SK-N-SH treated with all-trans-retinoic acid at 6 μM for 48 hours (cell line): ENCODE results near the gene MTCL1.

ENCODE experiments used
- ATAC-seq: fragments of 200-7000 bp; cut with Tn5 transposase; 3 replicates; pipeline ENCODE4 v1.9.1; 2020; ENCODE audit warnings: mild to moderate bottlenecking, moderate library complexity
- ARNTL ChIP-seq: fragments of 450-650 bp; formaldehyde crosslinking; IDR thresholded peaks from 2 replicates; pipeline ENCODE4 v1.5.0; 2020; ENCODE audit warnings: low read depth, mild to moderate bottlenecking, moderate library complexity, borderline replicate concordance
- BACH2 ChIP-seq: fragments of 250-450 bp; sonication (Bioruptor Pico); IDR thresholded peaks from 2 replicates; pipeline ENCODE4 v1.9.0; 2021; ENCODE audit warnings: mild to moderate bottlenecking, borderline replicate concordance
- CREB5 ChIP-seq: fragments of 250-450 bp; sonication (Bioruptor Pico); IDR thresholded peaks from 2 replicates; pipeline ENCODE4 v1.5.1; 2020; ENCODE audit warnings: low read depth, mild to moderate bottlenecking, moderate library complexity
- CSDC2 ChIP-seq: fragments of 250-450 bp; sonication (Bioruptor Pico); IDR thresholded peaks from 2 replicates; pipeline ENCODE4 v1.5.0; 2020; ENCODE audit warnings: mild to moderate bottlenecking, moderate library complexity
- ESRRG ChIP-seq: fragments of 250-450 bp; sonication (Bioruptor Pico); IDR thresholded peaks from 2 replicates; pipeline ENCODE4 v1.6.1; 2021; ENCODE audit warnings: mild to moderate bottlenecking
- GLIS3 ChIP-seq: fragments of 250-450 bp; sonication (Bioruptor Pico); IDR thresholded peaks from 2 replicates; pipeline ENCODE4 v1.5.0; 2020; ENCODE audit warnings: mild to moderate bottlenecking, moderate library complexity
- OSR1 ChIP-seq: fragments of 250-450 bp; sonication (Bioruptor Pico); IDR thresholded peaks from 2 replicates; pipeline ENCODE4 v1.8.0; 2022; ENCODE audit warnings: moderate library complexity, mild to moderate bottlenecking, inconsistent platforms
- POU6F1 ChIP-seq: fragments of 250-450 bp; sonication (Bioruptor Pico); IDR thresholded peaks from 2 replicates; pipeline ENCODE4 v1.8.0; 2021; ENCODE audit warnings: low read depth, mild to moderate bottlenecking, moderate library complexity, borderline replicate concordance
- SNAI2 ChIP-seq: fragments of 250-450 bp; sonication (Bioruptor Pico); IDR thresholded peaks from 2 replicates; pipeline ENCODE4 v1.5.0; 2020; ENCODE audit warnings: mild to moderate bottlenecking, moderate library complexity
- TCF4 ChIP-seq: fragments of 250-450 bp; sonication (Bioruptor Pico); IDR thresholded peaks from 2 replicates; pipeline ENCODE4 v1.8.0; 2021; ENCODE audit warnings: mild to moderate bottlenecking, moderate library complexity, borderline replicate concordance
- TOX ChIP-seq: fragments of 250-450 bp; sonication (Bioruptor Pico); IDR thresholded peaks from 2 replicates; pipeline ENCODE4 v1.8.0; 2021; ENCODE audit warnings: mild to moderate bottlenecking, moderate library complexity, borderline replicate concordance
- ZFP3 ChIP-seq: fragments of 250-450 bp; sonication (Bioruptor Pico); IDR thresholded peaks from 2 replicates; pipeline ENCODE4 v1.5.0; 2020; ENCODE audit warnings: mild to moderate bottlenecking, moderate library complexity
- ZFP30 ChIP-seq: fragments of 450-650 bp; formaldehyde crosslinking; IDR thresholded peaks from 2 replicates; pipeline ENCODE4 v1.5.0; 2022; ENCODE audit warnings: mild to moderate bottlenecking, moderate library complexity
- ZNF565 ChIP-seq: fragments of 450-650 bp; formaldehyde crosslinking; conservative IDR thresholded peaks from 2 replicates; pipeline ENCODE4 v1.5.0; 2020; ENCODE audit warnings: low read depth, mild to moderate bottlenecking, moderate library complexity
- ZNF8 ChIP-seq: fragments of 450-650 bp; formaldehyde crosslinking; IDR thresholded peaks from 2 replicates; pipeline ENCODE4 v1.5.0; 2020; ENCODE audit warnings: mild to moderate bottlenecking, moderate library complexity
- TF ChIP-seq, protein P1 (sequence below): fragments of 250-450 bp; sonication (Bioruptor Pico); IDR thresholded peaks from 2 replicates; pipeline ENCODE4 v1.5.0; 2020; ENCODE audit warnings: mild to moderate bottlenecking, moderate library complexity
- TF ChIP-seq, protein P2 (sequence below): fragments of 250-450 bp; sonication (Bioruptor Pico); IDR thresholded peaks from 2 replicates; pipeline ENCODE4 v1.8.0; 2020; ENCODE audit warnings: mild to moderate bottlenecking, moderate library complexity, borderline replicate concordance
- TF ChIP-seq, protein P3 (sequence below): fragments of 250-450 bp; sonication (Bioruptor Pico); IDR thresholded peaks from 2 replicates; pipeline ENCODE4 v1.5.1; 2021; ENCODE audit warnings: mild to moderate bottlenecking, moderate library complexity

MTCL1 gene

DNA sequence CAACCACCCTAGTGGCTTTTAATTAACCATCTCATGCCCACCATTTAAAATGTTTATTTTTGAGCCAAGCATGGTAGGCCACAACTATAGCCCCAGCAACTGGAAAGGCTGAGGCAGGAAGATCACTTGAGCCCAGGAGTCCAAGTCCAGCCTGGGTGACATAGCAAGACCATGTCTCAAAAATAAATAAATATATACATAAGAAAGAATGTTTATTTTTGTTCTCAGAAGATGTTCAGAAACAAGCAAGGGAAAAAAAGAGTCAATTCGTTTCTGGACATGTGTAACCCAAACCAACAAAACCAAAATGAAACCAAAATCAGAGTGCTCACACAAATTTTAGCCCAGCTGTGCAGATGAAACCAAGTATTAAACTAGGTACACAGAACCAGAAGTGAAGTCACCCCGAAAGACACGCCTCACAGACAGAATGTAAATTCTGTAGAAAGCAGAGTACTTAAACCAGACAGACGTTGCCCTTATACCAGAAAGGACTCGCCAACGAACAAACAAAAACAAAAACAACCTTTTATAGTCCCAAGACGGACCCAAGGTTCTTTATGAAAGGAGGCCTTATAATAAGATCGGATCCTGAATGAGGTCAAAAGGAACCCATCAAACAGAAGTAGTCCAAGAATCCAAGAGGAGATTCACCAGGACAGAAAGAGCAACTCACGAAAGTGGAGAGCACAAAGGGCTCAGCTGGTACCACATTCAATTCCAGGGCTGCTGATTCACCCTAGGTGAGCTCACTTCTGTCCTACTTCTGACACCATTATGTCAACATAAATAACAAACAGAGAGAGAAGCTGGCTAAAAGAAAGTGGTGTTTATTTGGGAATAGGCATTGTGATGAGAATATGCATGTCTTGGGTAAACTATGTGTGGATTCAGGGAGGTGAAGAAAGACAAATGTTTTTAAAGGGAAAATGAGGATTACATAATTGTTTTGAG is 31.8 kb upstream of the MTCL1 start:
- TF ChIP-seq ZFP30 (CRISPR knock-in tag), result no peak
- no peak for TF ChIP-seq ZNF8 (CRISPR knock-in tag)
- no peak for TF ChIP-seq ESRRG (CRISPR knock-in tag)
- no peak for TF ChIP-seq SNAI2 (CRISPR knock-in tag)
- TF ChIP-seq TOX (CRISPR knock-in tag), result no peak
- TF ChIP-seq, protein P1, sequence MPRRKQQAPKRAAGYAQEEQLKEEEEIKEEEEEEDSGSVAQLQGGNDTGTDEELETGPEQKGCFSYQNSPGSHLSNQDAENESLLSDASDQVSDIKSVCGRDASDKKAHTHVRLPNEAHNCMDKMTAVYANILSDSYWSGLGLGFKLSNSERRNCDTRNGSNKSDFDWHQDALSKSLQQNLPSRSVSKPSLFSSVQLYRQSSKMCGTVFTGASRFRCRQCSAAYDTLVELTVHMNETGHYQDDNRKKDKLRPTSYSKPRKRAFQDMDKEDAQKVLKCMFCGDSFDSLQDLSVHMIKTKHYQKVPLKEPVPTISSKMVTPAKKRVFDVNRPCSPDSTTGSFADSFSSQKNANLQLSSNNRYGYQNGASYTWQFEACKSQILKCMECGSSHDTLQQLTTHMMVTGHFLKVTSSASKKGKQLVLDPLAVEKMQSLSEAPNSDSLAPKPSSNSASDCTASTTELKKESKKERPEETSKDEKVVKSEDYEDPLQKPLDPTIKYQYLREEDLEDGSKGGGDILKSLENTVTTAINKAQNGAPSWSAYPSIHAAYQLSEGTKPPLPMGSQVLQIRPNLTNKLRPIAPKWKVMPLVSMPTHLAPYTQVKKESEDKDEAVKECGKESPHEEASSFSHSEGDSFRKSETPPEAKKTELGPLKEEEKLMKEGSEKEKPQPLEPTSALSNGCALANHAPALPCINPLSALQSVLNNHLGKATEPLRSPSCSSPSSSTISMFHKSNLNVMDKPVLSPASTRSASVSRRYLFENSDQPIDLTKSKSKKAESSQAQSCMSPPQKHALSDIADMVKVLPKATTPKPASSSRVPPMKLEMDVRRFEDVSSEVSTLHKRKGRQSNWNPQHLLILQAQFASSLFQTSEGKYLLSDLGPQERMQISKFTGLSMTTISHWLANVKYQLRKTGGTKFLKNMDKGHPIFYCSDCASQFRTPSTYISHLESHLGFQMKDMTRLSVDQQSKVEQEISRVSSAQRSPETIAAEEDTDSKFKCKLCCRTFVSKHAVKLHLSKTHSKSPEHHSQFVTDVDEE, result no peak
- no peak for TF ChIP-seq CSDC2 (CRISPR knock-in tag)
- no peak for TF ChIP-seq CREB5
- TF ChIP-seq BACH2 (CRISPR knock-in tag), result no peak
- ATAC-seq, result no peak

- ATAC-seq, result no peak
- TF ChIP-seq GLIS3 (CRISPR knock-in tag), result no peak
- TF ChIP-seq POU6F1 (CRISPR knock-in tag), result no peak
- no peak for TF ChIP-seq TCF4 (CRISPR knock-in tag)
- no peak for TF ChIP-seq OSR1 (CRISPR knock-in tag)
- TF ChIP-seq ESRRG (CRISPR knock-in tag), result no peak
- TF ChIP-seq ZNF8 (CRISPR knock-in tag), result no peak
- TF ChIP-seq SNAI2 (CRISPR knock-in tag), result no peak
- TF ChIP-seq ARNTL (CRISPR knock-in tag), result no peak
- no peak for TF ChIP-seq ZNF565 (CRISPR knock-in tag)
- TF ChIP-seq, protein P2, sequence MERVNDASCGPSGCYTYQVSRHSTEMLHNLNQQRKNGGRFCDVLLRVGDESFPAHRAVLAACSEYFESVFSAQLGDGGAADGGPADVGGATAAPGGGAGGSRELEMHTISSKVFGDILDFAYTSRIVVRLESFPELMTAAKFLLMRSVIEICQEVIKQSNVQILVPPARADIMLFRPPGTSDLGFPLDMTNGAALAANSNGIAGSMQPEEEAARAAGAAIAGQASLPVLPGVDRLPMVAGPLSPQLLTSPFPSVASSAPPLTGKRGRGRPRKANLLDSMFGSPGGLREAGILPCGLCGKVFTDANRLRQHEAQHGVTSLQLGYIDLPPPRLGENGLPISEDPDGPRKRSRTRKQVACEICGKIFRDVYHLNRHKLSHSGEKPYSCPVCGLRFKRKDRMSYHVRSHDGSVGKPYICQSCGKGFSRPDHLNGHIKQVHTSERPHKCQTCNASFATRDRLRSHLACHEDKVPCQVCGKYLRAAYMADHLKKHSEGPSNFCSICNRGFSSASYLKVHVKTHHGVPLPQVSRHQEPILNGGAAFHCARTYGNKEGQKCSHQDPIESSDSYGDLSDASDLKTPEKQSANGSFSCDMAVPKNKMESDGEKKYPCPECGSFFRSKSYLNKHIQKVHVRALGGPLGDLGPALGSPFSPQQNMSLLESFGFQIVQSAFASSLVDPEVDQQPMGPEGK, result no peak
- TF ChIP-seq CREB5, result no peak
- TF ChIP-seq ZFP3 (CRISPR knock-in tag), result no peak
- TF ChIP-seq TOX (CRISPR knock-in tag), result no peak
- TF ChIP-seq, protein P3, sequence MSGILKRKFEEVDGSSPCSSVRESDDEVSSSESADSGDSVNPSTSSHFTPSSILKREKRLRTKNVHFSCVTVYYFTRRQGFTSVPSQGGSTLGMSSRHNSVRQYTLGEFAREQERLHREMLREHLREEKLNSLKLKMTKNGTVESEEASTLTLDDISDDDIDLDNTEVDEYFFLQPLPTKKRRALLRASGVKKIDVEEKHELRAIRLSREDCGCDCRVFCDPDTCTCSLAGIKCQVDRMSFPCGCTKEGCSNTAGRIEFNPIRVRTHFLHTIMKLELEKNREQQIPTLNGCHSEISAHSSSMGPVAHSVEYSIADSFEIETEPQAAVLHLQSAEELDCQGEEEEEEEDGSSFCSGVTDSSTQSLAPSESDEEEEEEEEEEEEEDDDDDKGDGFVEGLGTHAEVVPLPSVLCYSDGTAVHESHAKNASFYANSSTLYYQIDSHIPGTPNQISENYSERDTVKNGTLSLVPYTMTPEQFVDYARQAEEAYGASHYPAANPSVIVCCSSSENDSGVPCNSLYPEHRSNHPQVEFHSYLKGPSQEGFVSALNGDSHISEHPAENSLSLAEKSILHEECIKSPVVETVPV (CRISPR knock-in tag), result no peak
- no peak for TF ChIP-seq BACH2 (CRISPR knock-in tag)
Measured at GRCh38 chr18:8675057-8675456, 30.3 kb upstream of the MTCL1 start.
